ENCODE results near the gene ZNF454.
A peak's percentile ranks its signal among the peaks of the same experiment; 100 is the strongest.

Gene ZNF454

GRCh38 chr5:178940569-178941360 lies at the start of gene ZNF454:
Gene ZNF454, plus strand, starts transcription at chr5:178941198. Its CDS starts 1,594 bp downstream, at chr5:178942792.
- peak within 1 kb of the TSS; percentile 78 for H3K4me3 ChIP-seq (ENCODE audit: low read depth, low read length)
- DNase-seq (ENCODE audit: low read depth), result peak; percentile 97
- peak; percentile 0 for TF ChIP-seq CTCF (conservative IDR thresholded peaks at IDR 0.05; ENCODE audit: low read depth, low read length)

- peak; percentile 57 for DNase-seq (ENCODE audit: low read depth)
- no peak for TF ChIP-seq CTCF (conservative IDR thresholded peaks at IDR 0.05; ENCODE audit: low read depth, low read length)
- peak within 1 kb of the TSS; percentile 82 for H3K4me3 ChIP-seq (ENCODE audit: low read depth, low read length)
Observed at GRCh38 chr5:178895615-178896571, 45.1 kb upstream of the ZNF454 start, which contains the start of gene ZFP2. Gene ZFP2, plus strand, starts transcription at chr5:178895913. Its CDS starts 35,401 bp downstream, at chr5:178931314.

GRCh38 chr5:178899289-178899688 lies 41.7 kb upstream of the ZNF454 start:
- no peak overlapping the region for H3K4me3 ChIP-seq (ENCODE audit: low read depth, low read length)
- TF ChIP-seq CTCF (conservative IDR thresholded peaks at IDR 0.05; ENCODE audit: low read depth, low read length), result peak; percentile 18
- DNase-seq (ENCODE audit: low read depth), result peak; percentile 38

GRCh38 chr5:178902849-178903248 lies 38.1 kb upstream of the ZNF454 start:
- no peak overlapping the region for H3K4me3 ChIP-seq (ENCODE audit: low read depth, low read length)
- DNase-seq (ENCODE audit: low read depth), result no peak
- no peak for TF ChIP-seq CTCF (conservative IDR thresholded peaks at IDR 0.05; ENCODE audit: low read depth, low read length)

GRCh38 chr5:178931846-178932760 lies 8.9 kb upstream of the ZNF454 start:
- no peak for TF ChIP-seq CTCF (conservative IDR thresholded peaks at IDR 0.05; ENCODE audit: low read depth, low read length)
- no peak overlapping the region for H3K4me3 ChIP-seq (ENCODE audit: low read depth, low read length)
- no peak for DNase-seq (ENCODE audit: low read depth)

- DNase-seq (ENCODE audit: low read depth), result peak; percentile 25
- no peak for TF ChIP-seq CTCF (conservative IDR thresholded peaks at IDR 0.05; ENCODE audit: low read depth, low read length)
- H3K4me3 ChIP-seq (ENCODE audit: low read depth, low read length), result peak overlapping the region; percentile 78
Observed at GRCh38 chr5:178941361-178941760, 363 bp downstream of the ZNF454 start.

Measured in choroid plexus epithelial cell (primary cell).